ENCODE results near the gene ZBTB21.

ZBTB21 gene

GRCh38 chr21:42039470-42039901, 29.3 kb upstream of the ZBTB21 start:
- no peak for DNase-seq

- no peak for DNase-seq
These were observed 28.8 kb upstream of the ZBTB21 start for GRCh38 chr21:42038826-42039425.

DNA sequence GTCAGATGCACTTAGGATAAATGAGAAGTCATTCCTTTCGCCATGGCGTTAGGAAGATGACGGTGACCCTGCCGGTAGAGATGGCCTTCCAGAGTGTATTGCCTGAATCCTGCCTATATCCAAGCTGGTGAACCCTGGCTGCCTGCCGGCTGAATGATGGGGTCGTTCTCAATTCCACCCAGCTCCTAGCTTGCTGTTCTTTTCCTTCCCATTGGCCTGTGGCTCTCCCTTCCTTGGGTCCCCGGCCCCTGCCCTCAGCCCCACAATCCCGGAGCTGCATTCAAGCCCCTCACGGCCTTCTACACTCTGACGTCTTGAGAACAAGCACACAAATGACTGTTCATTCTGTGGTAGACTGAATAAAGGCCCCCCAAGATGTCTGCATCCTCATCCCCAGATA, 28.2 kb upstream of the ZBTB21 start:
- DNase-seq: no peak

GRCh38 chr21:42037943-42038342, 27.8 kb upstream of the ZBTB21 start:
- no peak for DNase-seq

- no peak for DNase-seq
These were observed 27.4 kb upstream of the ZBTB21 start for GRCh38 chr21:42037516-42037915.

GRCh38 chr21:42036313-42036712, 26.2 kb upstream of the ZBTB21 start:
- DNase-seq: no peak

DNA sequence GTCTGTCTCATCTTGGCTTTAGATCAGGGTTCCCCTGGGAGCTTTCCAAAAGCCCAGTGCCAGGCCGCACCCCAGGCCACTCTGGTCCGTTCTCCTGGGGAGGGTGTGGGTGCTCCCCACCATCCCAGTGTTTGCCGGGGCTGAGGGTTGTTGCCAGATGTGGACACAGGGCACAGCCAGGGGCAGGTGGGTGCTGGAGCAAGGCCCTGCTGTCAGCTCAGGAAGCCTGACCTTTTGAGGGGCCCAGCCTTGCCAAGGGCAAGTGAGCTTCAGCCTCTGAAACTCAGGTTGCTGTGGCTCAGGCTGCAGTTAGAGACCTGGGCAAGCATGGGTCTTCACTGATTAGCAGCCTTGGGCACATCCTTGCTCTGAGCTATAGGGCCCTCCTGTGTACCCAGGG, 22.8 kb upstream of the ZBTB21 start:
- DNase-seq: no peak

DNA sequence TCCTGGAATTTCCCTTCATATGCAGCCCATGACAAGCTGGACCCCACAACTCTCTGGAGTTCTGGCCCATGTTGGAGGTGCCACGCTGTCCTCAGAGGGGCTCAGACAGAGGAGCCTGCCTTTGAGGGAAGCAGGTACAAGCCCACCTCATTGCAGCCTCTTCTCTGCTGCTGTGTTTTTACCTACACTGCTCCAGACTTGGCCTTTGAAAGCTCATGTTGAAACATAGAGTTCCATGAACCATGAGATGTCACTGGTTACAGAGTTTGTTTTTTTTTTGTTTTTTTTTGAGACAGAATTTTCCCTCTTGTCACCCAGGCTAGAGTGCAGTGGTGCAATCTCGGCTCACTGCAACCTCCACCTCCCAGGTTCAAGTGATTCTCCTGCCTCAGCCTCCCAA, 22.1 kb upstream of the ZBTB21 start:
- no peak for DNase-seq

GRCh38 chr21:42031816-42032215, 21.7 kb upstream of the ZBTB21 start:
- no peak for DNase-seq

GRCh38 chr21:42031241-42031640, 21.1 kb upstream of the ZBTB21 start:
- no peak for DNase-seq

GRCh38 chr21:42030311-42030710, 20.2 kb upstream of the ZBTB21 start:
- no peak for DNase-seq

DNA sequence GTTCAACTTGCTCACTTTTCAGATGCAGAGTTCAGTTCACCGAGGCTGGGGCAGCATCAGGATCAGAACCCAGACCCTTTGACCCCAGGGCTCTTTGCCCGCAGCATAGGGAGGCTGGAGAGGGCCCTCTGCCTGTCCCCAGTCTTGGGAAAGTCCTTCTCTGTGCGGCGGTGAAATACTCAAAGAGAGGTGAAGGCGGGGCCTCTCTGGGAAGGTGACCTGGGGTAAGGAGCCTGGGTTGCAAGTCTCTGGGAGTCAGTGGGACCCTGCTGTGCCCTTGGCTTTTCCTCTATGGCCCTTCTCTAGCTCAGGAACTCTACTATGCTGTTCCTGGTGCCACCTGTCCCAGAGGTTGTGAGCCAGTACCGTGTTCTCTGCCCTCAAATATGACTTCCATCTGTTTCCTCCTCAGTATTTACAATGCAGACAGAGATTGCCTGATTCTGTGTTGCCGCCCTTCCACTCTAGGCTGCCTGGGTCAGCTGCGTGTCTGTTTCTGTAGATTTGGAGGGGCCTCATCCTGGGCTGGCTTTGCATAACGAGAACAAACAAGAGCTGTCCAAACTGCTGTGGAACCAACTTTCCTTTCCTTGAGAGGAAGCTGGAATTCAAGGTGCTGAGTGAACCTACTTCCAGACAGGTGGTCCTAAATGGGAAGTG, 18.7 kb upstream of the ZBTB21 start:
- DNase-seq: no peak

DNA sequence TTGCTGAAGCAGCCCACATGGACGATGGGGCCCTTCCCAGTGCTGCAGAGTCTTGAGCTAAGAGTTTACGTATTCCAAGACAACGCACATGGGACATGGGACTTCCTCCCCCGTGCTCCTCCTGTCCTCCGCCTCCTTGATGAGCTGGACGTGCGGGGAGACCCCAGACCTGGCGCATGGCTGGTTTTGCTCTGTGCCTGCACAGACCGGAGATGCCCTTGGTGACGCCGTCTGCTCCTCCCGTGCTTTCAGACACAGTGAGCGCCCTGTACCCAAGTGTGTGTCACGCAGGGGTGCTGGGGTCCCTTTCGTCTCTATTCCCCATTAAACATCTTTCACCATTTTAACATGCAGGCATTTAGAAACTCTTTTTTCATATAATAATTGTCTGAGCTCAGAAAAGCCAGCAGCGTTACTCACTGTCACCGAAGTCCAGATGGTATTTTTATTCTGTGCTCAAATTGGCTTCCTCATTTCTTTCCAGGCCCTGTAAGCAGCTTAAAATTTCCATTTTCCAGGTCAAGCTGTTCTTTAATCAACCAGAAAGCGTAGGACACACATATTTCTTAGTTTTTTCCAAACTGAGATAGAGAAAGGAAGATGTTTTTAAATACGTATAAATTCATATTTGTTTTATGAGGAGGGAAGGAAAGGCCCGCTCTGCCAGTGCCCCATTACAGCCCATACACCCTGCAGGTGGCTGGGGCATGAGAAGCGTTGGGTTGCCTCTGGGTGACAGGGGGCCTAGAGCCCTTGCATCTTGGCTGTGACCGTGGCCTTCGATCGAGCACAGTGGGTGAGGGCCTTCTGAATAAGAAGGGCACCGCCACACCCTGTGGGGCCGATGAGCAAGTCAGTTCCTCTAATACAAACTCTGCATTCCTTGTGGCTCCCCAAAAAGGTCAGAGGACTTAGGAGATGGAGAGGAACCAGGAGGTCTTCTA, 17.9 kb upstream of the ZBTB21 start:
- DNase-seq: no peak

DNA sequence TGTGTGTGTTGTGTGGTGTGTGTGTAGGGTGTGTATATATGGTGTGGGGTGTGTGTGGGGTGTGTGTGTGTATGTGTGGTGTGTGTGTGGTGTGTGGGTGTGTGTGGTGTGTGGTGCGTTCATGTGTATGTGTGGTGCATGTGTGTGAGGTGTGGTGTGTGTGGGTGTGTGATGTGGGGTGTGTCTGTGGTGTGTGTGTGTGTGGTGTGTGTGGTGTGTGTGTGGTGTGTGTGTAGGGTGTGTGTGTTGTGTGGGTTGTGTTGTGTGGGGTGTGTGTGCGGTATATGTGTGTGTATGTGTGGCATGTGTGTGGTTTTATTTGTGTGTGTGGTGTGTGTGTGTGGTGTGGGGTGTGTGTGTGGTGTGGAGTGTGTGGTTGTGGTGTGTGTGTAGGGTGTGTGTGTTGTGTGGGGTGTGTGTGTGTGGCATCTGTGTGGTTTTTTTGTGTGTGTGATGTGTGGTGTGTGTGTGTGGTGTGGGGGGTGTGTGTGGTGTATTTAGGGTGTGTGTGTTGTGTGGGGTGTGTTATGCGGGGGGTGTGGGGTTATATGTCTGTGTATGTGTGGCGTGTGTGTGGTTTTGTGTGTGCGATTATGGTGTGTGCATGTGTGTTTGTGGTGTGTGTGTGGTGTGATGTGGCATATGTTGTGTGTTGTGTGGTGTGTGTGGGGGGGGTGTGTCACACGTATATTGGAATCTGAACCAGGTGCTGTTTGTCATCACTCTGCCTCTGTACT, 17.1 kb upstream of the ZBTB21 start:
- no peak for DNase-seq

DNA sequence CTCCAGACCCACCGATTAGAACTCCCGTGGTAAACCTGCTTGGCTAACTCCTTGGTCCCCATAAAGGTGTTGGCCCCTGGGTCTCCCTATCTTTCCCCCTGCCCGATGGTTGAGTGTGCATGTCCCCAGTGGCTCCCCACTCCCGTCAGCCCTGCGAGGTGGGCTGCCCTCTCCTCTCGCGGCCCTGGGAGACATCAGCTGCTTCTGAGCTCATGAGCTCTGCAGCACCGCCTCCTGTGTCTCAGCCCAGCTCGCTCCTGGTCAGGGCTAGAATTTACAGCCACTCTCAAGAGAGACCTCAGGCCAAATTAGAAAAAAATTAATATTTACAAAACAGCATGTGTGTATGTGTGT, 15.9 kb upstream of the ZBTB21 start:
- DNase-seq: no peak

DNA sequence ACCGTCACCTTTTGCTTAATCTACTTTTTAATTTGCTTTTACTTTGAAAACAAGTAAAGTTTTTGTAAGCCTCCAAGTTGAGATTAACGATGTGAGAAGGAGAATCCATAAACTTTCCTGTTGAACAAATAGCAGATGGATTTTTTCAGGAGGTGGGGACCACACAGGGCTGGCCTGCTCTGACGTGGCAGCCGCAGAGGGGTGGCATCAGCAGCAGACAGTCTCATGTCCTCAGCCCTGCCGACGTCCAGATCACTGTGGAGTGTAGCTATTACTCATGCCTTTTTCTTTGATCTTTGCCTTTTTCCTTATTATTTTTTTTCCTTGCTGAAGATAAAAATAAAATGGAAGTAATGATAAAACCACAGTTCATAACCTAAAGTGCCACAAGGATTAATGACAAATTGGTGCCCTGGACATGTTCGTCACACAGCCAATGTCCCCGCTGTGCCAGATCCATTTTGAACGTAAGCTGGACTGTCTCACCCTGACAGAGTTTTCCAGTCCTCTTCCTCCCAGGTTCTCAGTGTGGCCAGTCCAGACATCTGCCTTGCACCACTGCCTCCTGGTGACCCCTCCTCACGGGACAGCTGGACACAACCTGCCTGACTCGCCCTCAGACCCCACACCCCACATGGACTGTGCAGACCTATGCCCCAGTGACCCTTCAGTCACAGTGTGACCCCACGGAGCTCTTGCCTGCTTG, 15.4 kb upstream of the ZBTB21 start:
- no peak for DNase-seq

DNA sequence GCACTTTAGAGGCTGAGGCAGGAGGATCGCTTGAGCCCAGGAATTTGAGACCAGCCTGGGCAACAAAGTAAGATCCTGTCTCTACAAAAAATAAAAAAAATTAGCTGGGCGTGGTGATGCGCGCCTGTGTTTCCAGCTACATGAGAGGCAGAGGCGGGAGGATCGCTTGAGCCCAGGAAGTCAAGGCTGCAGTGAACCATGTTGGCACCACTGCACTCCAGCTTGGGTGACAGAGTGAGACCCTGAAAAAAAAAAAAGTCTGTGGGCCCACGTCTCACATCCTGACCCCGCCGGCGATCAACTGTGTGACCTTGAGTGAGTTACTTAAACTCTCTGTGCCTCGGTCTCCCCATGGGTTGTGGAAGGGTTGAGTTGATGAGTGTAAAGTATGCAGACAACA, 12.7 kb upstream of the ZBTB21 start:
- no peak for DNase-seq

GRCh38 chr21:42022091-42022430, 11.9 kb upstream of the ZBTB21 start:
- no peak for DNase-seq

DNA sequence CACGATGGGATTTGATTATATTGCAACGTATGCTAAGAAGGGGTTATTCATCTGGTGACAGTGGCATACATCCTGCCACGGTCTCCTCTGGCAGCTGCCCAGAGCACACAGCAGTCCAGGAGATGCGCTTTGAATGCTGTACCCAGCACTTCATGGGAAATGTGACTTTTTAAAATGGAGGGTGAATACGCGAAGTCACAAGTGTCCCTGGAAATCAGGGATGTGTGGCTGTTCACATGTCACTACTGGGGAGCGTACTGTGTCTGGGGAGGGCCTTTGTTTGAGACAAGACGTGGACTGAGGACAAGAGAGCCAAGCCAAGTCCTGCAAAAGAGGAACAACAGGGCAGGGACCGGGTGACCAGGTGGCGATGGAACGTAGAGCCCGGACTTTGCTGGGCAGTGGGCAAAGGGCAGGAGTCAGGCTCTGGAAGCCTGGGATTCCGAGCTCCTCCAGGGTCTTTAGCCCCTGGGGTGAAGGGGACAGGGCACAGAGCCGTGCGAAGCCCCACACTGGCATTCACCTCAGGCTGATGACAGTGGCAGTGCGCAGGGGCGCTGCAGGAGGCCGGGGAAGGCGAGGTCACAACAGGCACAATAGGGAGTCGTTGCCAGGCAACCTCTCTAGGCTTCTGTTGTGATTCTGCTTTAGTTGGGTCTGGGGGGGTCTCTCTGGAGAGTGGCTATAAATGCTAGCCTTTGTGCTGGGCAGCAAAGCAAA, 11.4 kb upstream of the ZBTB21 start:
- no peak for DNase-seq

DNA sequence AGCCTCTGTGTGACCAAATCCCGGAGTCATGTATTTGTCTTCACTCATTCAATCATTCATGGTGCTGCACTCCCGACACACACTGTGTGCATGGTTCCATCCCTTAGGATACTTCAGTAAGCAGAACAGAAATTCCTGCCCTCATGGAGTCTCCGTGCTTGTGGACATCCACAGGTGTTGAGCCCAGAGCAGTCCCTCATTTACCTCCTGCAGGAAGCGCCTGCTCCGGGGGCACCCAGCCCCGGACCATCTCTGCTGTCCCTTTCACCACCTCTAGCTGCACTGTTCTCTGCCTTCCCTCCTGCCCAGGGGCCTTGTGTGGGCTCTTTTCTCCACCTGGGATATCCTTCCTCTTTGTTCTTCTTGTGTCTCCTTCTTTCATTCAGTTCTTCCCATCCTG, 9.5 kb upstream of the ZBTB21 start:
- no peak for DNase-seq

DNA sequence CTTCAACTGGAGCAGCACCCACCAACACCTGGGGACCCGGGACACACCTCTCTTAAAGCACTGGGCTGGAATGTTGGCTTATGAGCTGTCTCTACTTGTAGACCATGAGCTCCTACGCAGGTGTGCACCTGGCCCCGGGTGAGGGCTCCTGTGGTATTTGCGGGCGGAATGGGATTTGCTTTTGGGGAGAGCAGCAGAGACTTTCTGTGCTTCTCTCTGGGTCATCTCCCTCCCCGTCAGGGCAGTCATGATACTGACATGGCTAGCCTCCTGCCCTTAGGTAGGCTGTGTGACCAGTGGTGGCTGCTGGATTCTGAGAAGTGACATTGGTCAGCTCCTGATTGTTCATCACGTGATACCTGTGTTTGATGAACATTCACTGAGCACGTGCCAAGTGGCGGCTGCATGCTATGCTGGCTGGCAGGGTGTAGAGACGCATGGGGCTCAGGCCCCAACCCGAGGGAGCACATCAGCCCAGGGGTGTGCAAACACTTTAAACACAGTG, 9.0 kb upstream of the ZBTB21 start:
- DNase-seq: no peak

- no peak for DNase-seq
These were observed 6.9 kb upstream of the ZBTB21 start for GRCh38 chr21:42017022-42017421.
